SK-N-SH (cell line): ENCODE data around the gene NTRK3. TPM values are rescaled to one million over a fixed set of nuclear protein-coding genes. Genes with fewer than 3 reads are reported as not detected.

ENCODE experiments used
- CTCF ChIA-PET: fragments of 300-600, 350-600 bp; formaldehyde crosslinking; extraction: SDS; loops from one replicate; lab custom pipeline; 2021; lab: Yijun Ruan, JAX
- POLR2A ChIA-PET: fragments of 350-600 bp; sonication (Branson Sonifier 250); formaldehyde crosslinking; extraction: SDS; loops from one replicate; lab custom pipeline; 2020; ENCODE audit warnings: antibody characterized with exemption, inconsistent platforms; lab: Yijun Ruan, JAX
- DNase-seq: peaks from one replicate; pipeline ENCODE4 v3.0.0; 2012
- H2AFZ ChIP-seq: fragments of 200-600 bp; sonication (generic); 2 replicates; pipeline ENCODE4 v1.8.1; 2016; ENCODE audit warnings: antibody characterized with exemption, mild to moderate bottlenecking, low read depth
- H3F3A ChIP-seq: fragments of 200-600 bp; sonication (generic); replicated peaks from 2 replicates; pipeline ENCODE3; 2016; ENCODE audit warnings: antibody characterized with exemption, mild to moderate bottlenecking; ENCODE audit not compliant: insufficient read depth
- H3K27ac ChIP-seq, 2 experiments: fragments of 200-500 bp in 1 of 2; fragments of 200-600 bp in 1 of 2; sonication (Bioruptor generic) in 1 of 2; sonication (generic), shearing (Covaris generic) in 1 of 2; 2 replicates each; pipeline versions ENCODE4 v1.5.1 to v1.6.1; 2014 to 2016; ENCODE audit warnings: low read depth in 2 of 2, inconsistent platforms in 1 of 2, low read length in 1 of 2, mild to moderate bottlenecking in 1 of 2, mixed read lengths in 1 of 2
- H3K27me3 ChIP-seq: fragments of 200-600 bp; sonication (generic), shearing (Covaris generic); 2 replicates; pipeline ENCODE4 v1.6.1; 2016; ENCODE audit warnings: mixed run types; ENCODE audit not compliant: insufficient read depth
- H3K36me3 ChIP-seq, 2 experiments: fragments of 200-500 bp in 1 of 2; fragments of 200-600 bp in 1 of 2; sonication (Bioruptor generic) in 1 of 2; sonication (generic) in 1 of 2; replicated peaks in 1 of 2; 2 replicates each; pipeline versions ENCODE3 to v1.5.1; 2014 to 2016; ENCODE audit warnings: low read length in 1 of 2, mild to moderate bottlenecking in 1 of 2; ENCODE audit not compliant: insufficient read depth in 2 of 2, control insufficient read depth in 1 of 2
- H3K4me1 ChIP-seq, 2 experiments: fragments of 200-500 bp in 1 of 2; fragments of 200-600 bp in 1 of 2; sonication (Bioruptor generic) in 1 of 2; sonication (generic), shearing (Covaris generic) in 1 of 2; 2 replicates each; pipeline versions ENCODE4 v1.5.1 to v1.6.1; 2014 to 2016; ENCODE audit warnings: low read depth in 1 of 2, low read length in 1 of 2, mixed run types in 1 of 2; ENCODE audit not compliant: insufficient read depth in 2 of 2, control insufficient read depth in 1 of 2
- H3K4me2 ChIP-seq: fragments of 200-600 bp; sonication (generic), shearing (Covaris generic); 2 replicates; pipeline ENCODE4 v1.6.1; 2017; ENCODE audit warnings: mixed run types
- H3K4me3 ChIP-seq, 2 experiments: fragments of 200-500 bp in 1 of 2; fragments of 200-600 bp in 1 of 2; sonication (Bioruptor generic) in 1 of 2; sonication (generic), shearing (Covaris generic) in 1 of 2; 2 replicates each; pipeline versions ENCODE4 v1.5.1 to v1.8.1; 2014 to 2016; ENCODE audit warnings: low read depth in 2 of 2, inconsistent platforms in 1 of 2, low read length in 1 of 2, mild to moderate bottlenecking in 1 of 2, mixed read lengths in 1 of 2, moderate library complexity in 1 of 2
- H3K79me2 ChIP-seq: fragments of 200-600 bp; sonication (generic); 2 replicates; pipeline ENCODE4 v1.8.1; 2017; ENCODE audit warnings: mild to moderate bottlenecking; ENCODE audit not compliant: insufficient read depth
- H3K9ac ChIP-seq: fragments of 200-600 bp; sonication (generic); 2 replicates; pipeline ENCODE4 v1.6.1; 2017; ENCODE audit warnings: mixed run types
- H3K9me2 ChIP-seq: fragments of 200-600 bp; sonication (generic); 2 replicates; pipeline ENCODE4 v1.6.1; 2017; ENCODE audit warnings: mixed run types
- H3K9me3 ChIP-seq: fragments of 200-600 bp; sonication (generic); 2 replicates; pipeline ENCODE4 v1.6.1; 2017; ENCODE audit warnings: mixed run types, mild to moderate bottlenecking, moderate library complexity
- H4K20me1 ChIP-seq: fragments of 200-600 bp; sonication (generic); 2 replicates; pipeline ENCODE4 v1.6.1; 2017; ENCODE audit warnings: mild to moderate bottlenecking, mixed run types; ENCODE audit not compliant: insufficient read depth
- EP300 ChIP-seq, 2 experiments: IDR thresholded peaks; 2 replicates each; pipeline versions ENCODE4 v1.4.0 to v1.6.1; 2012; ENCODE audit warnings: borderline replicate concordance in 1 of 2, low read depth in 1 of 2, low read length in 1 of 2
- EZH2phosphoT487 ChIP-seq: fragments of 200-600 bp; sonication (generic); IDR thresholded peaks from 2 replicates; pipeline ENCODE4 v1.6.1; 2017; ENCODE audit warnings: low read depth, mixed run types, mild to moderate bottlenecking, antibody characterized with exemption, moderate library complexity, borderline replicate concordance
- FOSL2 ChIP-seq: IDR thresholded peaks from 2 replicates; pipeline ENCODE4 v1.4.0; 2012; ENCODE audit warnings: low read depth, mild to moderate bottlenecking, moderate library complexity, borderline replicate concordance
- FOXJ3 ChIP-seq: sonication (generic); formaldehyde crosslinking; IDR thresholded peaks from 2 replicates; pipeline ENCODE4 v1.5.1; 2020; ENCODE audit warnings: mild to moderate bottlenecking, missing genetic modification reagents
- MEF2A ChIP-seq: IDR thresholded peaks from 2 replicates; pipeline ENCODE4 v1.4.0; 2012; ENCODE audit warnings: low read depth, borderline replicate concordance
- MXI1 ChIP-seq: IDR thresholded peaks from 2 replicates; pipeline ENCODE4 v1.6.1; 2012; ENCODE audit warnings: mild to moderate bottlenecking, low read depth, low read length, improper control_type of control experiment
- NRF1 ChIP-seq: IDR thresholded peaks from 2 replicates; pipeline ENCODE4 v1.6.1; 2012; ENCODE audit warnings: low read depth, mild to moderate bottlenecking, low read length
- RCOR1 ChIP-seq: fragments of 150-350 bp; IDR thresholded peaks from 2 replicates; pipeline ENCODE4 v1.6.1; 2017; ENCODE audit warnings: antibody characterized with exemption, low read length
- REST ChIP-seq: IDR thresholded peaks from 2 replicates; pipeline ENCODE4 v1.6.1; 2012; ENCODE audit warnings: mild to moderate bottlenecking, low read depth, low read length, moderate library complexity
- RXRA ChIP-seq: IDR thresholded peaks from 2 replicates; pipeline ENCODE4 v1.4.0; 2012; ENCODE audit warnings: low read depth, mild to moderate bottlenecking, borderline replicate concordance
- SMC3 ChIP-seq: IDR thresholded peaks from 2 replicates; pipeline ENCODE4 v1.6.1; 2012; ENCODE audit warnings: low read depth, low read length, improper control_type of control experiment
- TAF1 ChIP-seq: IDR thresholded peaks from 2 replicates; pipeline ENCODE4 v1.6.1; 2012; ENCODE audit warnings: low read depth, mild to moderate bottlenecking, low read length, moderate library complexity, borderline replicate concordance
- TCF12 ChIP-seq: IDR thresholded peaks from 2 replicates; pipeline ENCODE4 v1.4.0; 2012
- TEAD4 ChIP-seq: IDR thresholded peaks from 2 replicates; pipeline ENCODE4 v1.4.0; 2012; ENCODE audit warnings: mild to moderate bottlenecking, borderline replicate concordance; ENCODE audit not compliant: insufficient read depth
- USF1 ChIP-seq: IDR thresholded peaks from 2 replicates; pipeline ENCODE4 v1.4.0; 2012; ENCODE audit warnings: low read depth, borderline replicate concordance
- WGBS: methylation state at CpG from one replicate; pipeline ENCODE4 v1.1.6; 2017; ENCODE audit warnings: low lambda C conversion rate; 5-methylcytosine and 5-hydroxymethylcytosine counted together
- polyA plus RNA-seq, 3 experiments: library from polyadenylated mRNA; depleted of rRNA; stranded (reverse); fragments of >200 nt; gene quantifications; 2 replicates each; pipeline ENCODE4 v1.2.3, GENCODE V29; 2012

The NTRK3 gene
- polyA plus RNA-seq, 1 of the 3 experiments (the other 2 are of a cell fraction), result 2.6 TPM

GRCh38 chr15:87981969-87982368 lies 274.6 kb downstream of the NTRK3 start:
- DNase-seq, result no peak

More at GRCh38 chr15:87981969-87982368, 274.6 kb downstream of the NTRK3 start:
- TF ChIP-seq MXI1 (no peak), EZH2phosphoT487 (no peak), FOXJ3 (CRISPR knock-in tag) (no peak), RXRA (no peak), REST (no peak), EP300 (IDR thresholded peaks at IDR 0.05; ENCODE audit: borderline replicate concordance in 1 of 2, low read depth in 1 of 2, low read length in 1 of 2) (no peak), SMC3 (no peak), RCOR1 (no peak), TCF12 (no peak), FOSL2 (no peak), TEAD4 (no peak), MEF2A (no peak), USF1 (no peak), TAF1 (no peak), NRF1 (no peak)
- TF ChIP-seq, all 33 proteins: peak for 0
- H3K9ac ChIP-seq, result no peak overlapping the region
- no peaks in the 10 kb centered on the region for H3K9me3 ChIP-seq
- H3K9me2 ChIP-seq, result no peaks in the 10 kb centered on the region
- H3K4me1 ChIP-seq, result peaks cover 0 to 2% of the 10 kb centered on the region in 2 experiments; a peak in 2 of 4 replicates
- H3K4me3 ChIP-seq, result no peak overlapping the region
- H3K27me3 ChIP-seq, result no peaks in the 10 kb centered on the region
- H3K4me2 ChIP-seq, result no peak overlapping the region
- H3K27ac ChIP-seq, result no peak overlapping the region
- WGBS, result 40% methylated on average over 5 of the region's 6 CpGs
- H3F3A ChIP-seq, result no peaks in the 10 kb centered on the region
- no peaks in the 10 kb centered on the region for H3K79me2 ChIP-seq
- CTCF ChIA-PET, result no interaction called here
- no peak overlapping the region for H2AFZ ChIP-seq
- POLR2A ChIA-PET, result no interaction called here
- no peaks in the 10 kb centered on the region for H3K36me3 ChIP-seq
- H4K20me1 ChIP-seq, result no peaks in the 10 kb centered on the region
